Measurements from ENCODE around the gene CENPM.

CENPM gene

GRCh38 chr22:41891407-41891806 is 55.5 kb downstream of the CENPM start:
- Histone ChIP-seq H3K4me3 (no peak overlapping the region), H3K27ac (no peak overlapping the region), H3K9me3 (no peaks in the 10 kb centered on the region), H3K27me3 (no peaks in the 10 kb centered on the region), H3K36me3 (peaks cover 45 to 98% (median 84%) of the 10 kb centered on the region in 3 donors), H3K4me1 (no peaks in the 10 kb centered on the region)
- intact Hi-C loops (cut with DNase I; ENCODE audit: low total_unique reads): no loop called here
- DNase-seq: no peak
- no peak for TF ChIP-seq CTCF (IDR thresholded peaks at IDR 0.05)
